H9 (cell line): ENCODE data around the gene C19orf81. TPM values are rescaled to one million over a fixed set of nuclear protein-coding genes. Genes with fewer than 3 reads are reported as not detected.

ENCODE experiments used
- DNase-seq: peaks from one replicate; pipeline ENCODE4 v3.0.0-alpha.2; 2017
- H2AFZ ChIP-seq: one replicate; pipeline ENCODE4 v1.6.1; 2013; ENCODE audit warnings: mild to moderate bottlenecking, low read length, control low read depth, moderate library complexity
- H2AK5ac ChIP-seq: 2 replicates; pipeline ENCODE4 v1.6.1; 2013; ENCODE audit warnings: low read length, control low read depth, mixed read lengths; ENCODE audit not compliant: insufficient read length
- H2BK120ac ChIP-seq: one replicate; pipeline ENCODE4 v1.6.1; 2013; ENCODE audit warnings: low read depth, mild to moderate bottlenecking, low read length, control low read depth, inconsistent platforms; ENCODE audit not compliant: poor library complexity, severe bottlenecking
- H2BK12ac ChIP-seq: 2 replicates; pipeline ENCODE4 v1.6.1; 2013; ENCODE audit warnings: low read length, control low read depth, mixed read lengths, low read depth; ENCODE audit not compliant: insufficient read length
- H2BK15ac ChIP-seq: 2 replicates; pipeline ENCODE4 v1.6.1; 2013; ENCODE audit warnings: low read depth, low read length, control low read depth
- H2BK20ac ChIP-seq: one replicate; pipeline ENCODE4 v1.6.1; 2013; ENCODE audit warnings: low read depth, mild to moderate bottlenecking, low read length, control low read depth, inconsistent platforms; ENCODE audit not compliant: poor library complexity, severe bottlenecking
- H2BK5ac ChIP-seq: 2 replicates; pipeline ENCODE4 v1.6.1; 2013; ENCODE audit warnings: low read length, control low read depth, mixed read lengths; ENCODE audit not compliant: insufficient read length
- H3K14ac ChIP-seq: 2 replicates; pipeline ENCODE4 v1.6.1; 2013; ENCODE audit warnings: low read length, control low read depth; ENCODE audit not compliant: insufficient read depth
- H3K18ac ChIP-seq: 2 replicates; pipeline ENCODE4 v1.6.1; 2013; ENCODE audit warnings: low read depth, mild to moderate bottlenecking, mixed read lengths, low read length, control low read depth; ENCODE audit not compliant: insufficient read length
- H3K23ac ChIP-seq: 2 replicates; pipeline ENCODE4 v1.6.1; 2013; ENCODE audit warnings: low read length, control low read depth, mixed read lengths, low read depth; ENCODE audit not compliant: insufficient read length
- H3K23me2 ChIP-seq: 2 replicates; pipeline ENCODE4 v1.6.1; 2013; ENCODE audit warnings: low read depth, mild to moderate bottlenecking, mixed read lengths, low read length, control low read depth; ENCODE audit not compliant: insufficient read length, poor library complexity, severe bottlenecking
- H3K27ac ChIP-seq: 2 replicates; pipeline ENCODE4 v1.5.1; 2013; ENCODE audit warnings: low read length, control low read depth, mixed read lengths, low read depth; ENCODE audit not compliant: insufficient read length
- H3K27me3 ChIP-seq: 2 replicates; pipeline ENCODE4 v1.6.1; 2013; ENCODE audit warnings: low read length, control low read depth, inconsistent platforms; ENCODE audit not compliant: insufficient read depth
- H3K4ac ChIP-seq: 2 replicates; pipeline ENCODE4 v1.6.1; 2013; ENCODE audit warnings: low read depth, mild to moderate bottlenecking, control low read depth, inconsistent platforms, low read length, moderate library complexity
- H3K4me1 ChIP-seq: 2 replicates; pipeline ENCODE4 v1.6.1; 2013; ENCODE audit warnings: low read length, control low read depth, inconsistent platforms; ENCODE audit not compliant: insufficient read depth
- H3K4me2 ChIP-seq: 2 replicates; pipeline ENCODE4 v1.6.1; 2013; ENCODE audit warnings: low read length, control low read depth, mixed read lengths; ENCODE audit not compliant: insufficient read length, insufficient read depth
- H3K56ac ChIP-seq: 2 replicates; pipeline ENCODE4 v1.6.1; 2013; ENCODE audit warnings: low read depth, mild to moderate bottlenecking, mixed read lengths, low read length, control low read depth; ENCODE audit not compliant: insufficient read length
- H3K79me1 ChIP-seq: 2 replicates; pipeline ENCODE4 v1.6.1; 2013; ENCODE audit warnings: low read depth, mild to moderate bottlenecking, moderate library complexity, low read length, control low read depth, inconsistent platforms; ENCODE audit not compliant: insufficient read depth, poor library complexity, severe bottlenecking
- H3K79me2 ChIP-seq: 2 replicates; pipeline ENCODE4 v1.6.1; 2013; ENCODE audit warnings: low read length, control low read depth, inconsistent platforms; ENCODE audit not compliant: insufficient read depth
- H3K9ac ChIP-seq: 2 replicates; pipeline ENCODE4 v1.6.1; 2013; ENCODE audit warnings: low read length, control low read depth, mixed read lengths; ENCODE audit not compliant: insufficient read length; ENCODE audit errors: extremely low read depth
- H3K9me3 ChIP-seq: one replicate; pipeline ENCODE4 v1.6.1; 2013; ENCODE audit warnings: low read depth, low read length, inconsistent platforms; ENCODE audit not compliant: control insufficient read depth
- H3T11ph ChIP-seq: one replicate; pipeline ENCODE4 v1.6.1; 2013; ENCODE audit warnings: mild to moderate bottlenecking, low read length, control low read depth, inconsistent platforms
- H4K20me1 ChIP-seq: one replicate; pipeline ENCODE4 v1.6.1; 2013; ENCODE audit not compliant: control insufficient read depth, insufficient read length, insufficient read depth
- H4K5ac ChIP-seq: 2 replicates; pipeline ENCODE4 v1.6.1; 2013; ENCODE audit warnings: low read depth, mild to moderate bottlenecking, mixed read lengths, low read length, control low read depth; ENCODE audit not compliant: insufficient read length
- H4K8ac ChIP-seq: replicated peaks from 2 replicates; pipeline ENCODE4 v1.6.1; 2013; ENCODE audit warnings: low read length, control low read depth, mixed read lengths, low read depth; ENCODE audit not compliant: insufficient read length
- H4K91ac ChIP-seq: 2 replicates; pipeline ENCODE4 v1.6.1; 2013; ENCODE audit warnings: low read depth, mild to moderate bottlenecking, moderate library complexity, mixed read lengths, low read length, control low read depth; ENCODE audit not compliant: insufficient read length
- H3K27ac Mint-ChIP-seq, 3 experiments: 2 replicates in 2 of 3; 3 replicates in 1 of 3; pipeline ENCODE4 v1.8.0; 2020 to 2021; ENCODE audit warnings: mixed read lengths in 3 of 3, mild to moderate bottlenecking in 1 of 3, moderate library complexity in 1 of 3
- H3K27me3 Mint-ChIP-seq: 2 replicates; pipeline ENCODE4 v1.8.0; 2021; ENCODE audit warnings: low read depth, mild to moderate bottlenecking, moderate library complexity, mixed read lengths
- H3K36me3 Mint-ChIP-seq, 3 experiments: 2 replicates in 2 of 3; 3 replicates in 1 of 3; pipeline ENCODE4 v1.8.0; 2020 to 2021; ENCODE audit warnings: low read depth in 3 of 3, mixed read lengths in 3 of 3; ENCODE audit not compliant: insufficient read depth in 1 of 3
- H3K4me1 Mint-ChIP-seq, 2 experiments: 2 replicates each; pipeline ENCODE4 v1.8.0; 2020; ENCODE audit warnings: mixed read lengths in 2 of 2
- H3K4me3 Mint-ChIP-seq, 2 experiments: 2 replicates in 1 of 2; 3 replicates in 1 of 2; pipeline ENCODE4 v1.8.0; 2020 to 2021; ENCODE audit warnings: mild to moderate bottlenecking in 2 of 2, mixed read lengths in 2 of 2, moderate library complexity in 1 of 2
- H3K9me3 Mint-ChIP-seq, 2 experiments: 2 replicates in 1 of 2; 3 replicates in 1 of 2; pipeline ENCODE4 v1.8.0; 2020; ENCODE audit warnings: mild to moderate bottlenecking in 2 of 2, mixed read lengths in 2 of 2, moderate library complexity in 1 of 2
- CTCF ChIP-seq: fragments of 200-600 bp; sonication (generic); conservative IDR thresholded peaks from 3 replicates; pipeline ENCODE4 v1.8.0; 2021; ENCODE audit warnings: antibody characterized with exemption, mild to moderate bottlenecking
- WGBS: extraction: QIAGEN DNeasy Blood & Tissue Kit; methylation state at CpG from one replicate; pipeline ENCODE4 v1.1.7; 2013; ENCODE audit warnings: missing lambda C conversion rate, low lambda C conversion rate, mixed read lengths; ENCODE audit not compliant: insufficient read length; ENCODE audit errors: extremely low coverage; 5-methylcytosine and 5-hydroxymethylcytosine counted together
- total RNA-seq: library from RNA; stranded (reverse); gene quantifications from 2 replicates; pipeline ENCODE4 v1.2.1, GENCODE V29; 2021

C19orf81 gene
- total RNA-seq, 1 experiment from 2014 or later = 11.0 TPM

- Histone ChIP-seq H4K8ac (no peak overlapping the region), H3K9me3 (no peaks in the 10 kb centered on the region), H3K23ac (no peak overlapping the region), H3K9ac (no peak overlapping the region), H3K79me1 (no peaks in the 10 kb centered on the region), H2AFZ (no peak overlapping the region), H2BK15ac (no peak overlapping the region), H2BK5ac (no peak overlapping the region), H3K79me2 (no peaks in the 10 kb centered on the region), H3K18ac (no peak overlapping the region), H2BK20ac (no peak overlapping the region), H3K4ac (no peak overlapping the region), H3K14ac (no peak overlapping the region), H4K91ac (no peak overlapping the region), H3K56ac (no peak overlapping the region), H3K4me1 (no peaks in the 10 kb centered on the region; the same call in 1 of the 2 replicates), H2AK5ac (no peak overlapping the region), H4K20me1 (no peaks in the 10 kb centered on the region), H3K4me2 (no peak overlapping the region), H3K27me3 (peaks cover 14% of the 10 kb centered on the region; the same call in 1 of the 2 replicates), H3T11ph (no peak overlapping the region), H2BK12ac (no peak overlapping the region), H4K5ac (no peak overlapping the region), H3K23me2 (peaks cover 9% of the 10 kb centered on the region), H2BK120ac (no peak overlapping the region), H3K27ac (no peak overlapping the region)
- Mint-ChIP-seq H3K9me3 (peaks cover 0 to 7% of the 10 kb centered on the region in 2 experiments; a peak in 3 of 5 replicates), H3K4me3 (peak overlapping the region in 1 of 2 experiments; percentile 8; a peak in 1 of 5 replicates), H3K27me3 (peaks cover 63% of the 10 kb centered on the region), H3K27ac (no peak overlapping the region; a peak in 1 of 7 replicates), H3K4me1 (peaks cover 9 to 27% of the 10 kb centered on the region in 2 experiments), H3K36me3 (peaks cover 0 to 18% (median 2%) of the 10 kb centered on the region in 3 experiments; a peak in 4 of 7 replicates)
- TF ChIP-seq CTCF = peak; percentile 30; the same call in 2 of the 3 replicates
- WGBS = no CpG with 5 or more reads among the region's 1 CpG
- no peak for DNase-seq
Observed at GRCh38 chr19:50663482-50663790, 14.2 kb downstream of the C19orf81 start.
